Pancreas (tissue), 10 donors: ENCODE measurements around the gene RASL11B. TPM values are rescaled to one million over a fixed set of nuclear protein-coding genes. Genes with fewer than 3 reads are reported as not detected.

Experiments used
- ATAC-seq, 4 donors: fragments of 200-7000 bp; cut with Tn5 transposase; one replicate each; pipeline versions ENCODE4 v1.8.0 to v1.9.1; 2020; ENCODE audit warnings: mild to moderate bottlenecking in 4 of 4, moderate library complexity in 4 of 4
- DNase-seq, 6 donors: peaks; one replicate each; pipeline ENCODE4 v3.0.0-alpha.2; 2020
- FAIRE-seq: peaks from 2 replicates; lab custom pipeline; 2012; peaks lifted over from hg19 to GRCh38; lab: Jason Lieb, UNC
- H3K27ac ChIP-seq, 4 donors: fragments of 200-600 bp; sonication (generic); 1 replicate in 3 of 4; 2 replicates in 1 of 4; pipeline versions ENCODE4 v1.5.0 to v1.8.0; 2020
- H3K27me3 ChIP-seq, 4 donors: fragments of 200-600 bp; one replicate each; pipeline ENCODE4 v1.8.0; 2021
- H3K36me3 ChIP-seq, 3 donors: fragments of 200-600 bp; sonication (generic) in 1 of 3; one replicate each; pipeline versions ENCODE4 v1.5.0 to v1.8.0; 2020 to 2021
- H3K4me1 ChIP-seq, 3 donors: fragments of 200-600 bp; one replicate each; pipeline ENCODE4 v1.8.0; 2021
- H3K4me3 ChIP-seq, 4 donors: fragments of 200-600 bp; sonication (generic) in 2 of 4; one replicate each; pipeline versions ENCODE4 v1.5.0 to v1.8.0; 2020 to 2021
- H3K9me3 ChIP-seq, 4 donors: fragments of 200-600 bp; one replicate each; pipeline ENCODE4 v1.8.0; 2021
- WGBS, 2 donors: extraction: QIAGEN DNeasy Blood & Tissue Kit; methylation state at CpG; one replicate each; pipeline ENCODE4 v1.1.7; 2013; 5-methylcytosine and 5-hydroxymethylcytosine counted together
- intact Hi-C, 3 donors: fragments of 100-400 bp; cut with DNase I; formaldehyde crosslinking; loops; one replicate each; pipeline versions ENCODE4 v1.11.1 to v1.14.2; 2022
- polyA plus RNA-seq, 2 donors: library from polyadenylated mRNA; stranded (reverse); fragments of 200-250 nt; gene quantifications; one replicate each; pipeline ENCODE4 v1.2.3, GENCODE V29; 2013
- total RNA-seq, 6 donors: library from RNA; stranded (reverse); fragmentation: NEBNext Ultra II Directional in 4 of 6; extraction: Animal tissue kit (Norgen Biotek cat#: 25700) in 4 of 6; gene quantifications; one replicate each; pipeline versions ENCODE4 v1.2.1 to v1.2.4, GENCODE V29; 2021 to 2023
- TF ChIP-seq, protein P1 (sequence below), 4 donors: fragments of 200-600 bp; sonication (generic) in 3 of 4; IDR thresholded peaks; one replicate each; pipeline versions ENCODE4 v1.5.0 to v1.8.0; 2021; ENCODE audit warnings: antibody characterized with exemption in 4 of 4
- donor health status: healthy with polysubstance abuse.
- donor health status: DM: no; HTN: no; CAD: no; lungs with moderate emphysema.
- donor health status: DM: no; HTN: no; CAD: no.
- donor health status: control.
- donor health status: control.
- donor health status: Bipolar disorder and iron deficiency.
- donor health status: DM: yes; HTN: yes; CAD: no.
- donor health status: DM: no; HTN: no; CAD: no.
- donor health status: DM: no; HTN: no; CAD: no.
- donor health status: DM: yes; HTN: yes; CAD: no.

The RASL11B gene
- total and polyA plus RNA-seq, 8 donors, result 0.19 to 2.3 (median 0.66) TPM; not detected in 1

DNA sequence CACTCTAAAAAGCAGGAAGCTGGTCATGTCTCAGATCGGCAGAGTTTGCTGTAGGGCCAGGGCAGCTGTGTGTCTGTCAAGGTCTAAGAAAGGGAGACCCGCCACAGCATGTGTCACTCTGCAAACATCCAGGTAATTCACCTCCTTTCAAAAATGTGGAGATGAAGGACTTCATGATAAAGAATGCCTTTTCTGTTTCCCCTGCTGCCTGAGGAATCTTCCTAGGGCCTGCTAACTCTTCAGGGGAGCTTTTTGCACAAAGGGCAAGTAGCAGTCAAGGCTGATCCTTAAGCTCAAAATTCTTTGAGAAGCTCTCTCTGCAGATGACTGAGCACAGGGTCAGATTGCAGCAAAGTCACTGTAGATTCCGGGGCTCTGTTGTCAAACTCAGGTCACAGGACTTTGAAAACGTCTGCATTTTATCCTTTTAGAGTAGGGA is 21.1 kb downstream of the RASL11B start:
- Histone ChIP-seq H3K27ac (no peak overlapping the region), H3K4me1 (no peaks in the 10 kb centered on the region), H3K9me3 (no peaks in the 10 kb centered on the region), H3K4me3 (no peak overlapping the region), H3K36me3 (no peaks in the 10 kb centered on the region), H3K27me3 (no peaks in the 10 kb centered on the region)
- FAIRE-seq (no peak), ATAC-seq (no peak), DNase-seq (no peak)
- TF ChIP-seq, protein P1, sequence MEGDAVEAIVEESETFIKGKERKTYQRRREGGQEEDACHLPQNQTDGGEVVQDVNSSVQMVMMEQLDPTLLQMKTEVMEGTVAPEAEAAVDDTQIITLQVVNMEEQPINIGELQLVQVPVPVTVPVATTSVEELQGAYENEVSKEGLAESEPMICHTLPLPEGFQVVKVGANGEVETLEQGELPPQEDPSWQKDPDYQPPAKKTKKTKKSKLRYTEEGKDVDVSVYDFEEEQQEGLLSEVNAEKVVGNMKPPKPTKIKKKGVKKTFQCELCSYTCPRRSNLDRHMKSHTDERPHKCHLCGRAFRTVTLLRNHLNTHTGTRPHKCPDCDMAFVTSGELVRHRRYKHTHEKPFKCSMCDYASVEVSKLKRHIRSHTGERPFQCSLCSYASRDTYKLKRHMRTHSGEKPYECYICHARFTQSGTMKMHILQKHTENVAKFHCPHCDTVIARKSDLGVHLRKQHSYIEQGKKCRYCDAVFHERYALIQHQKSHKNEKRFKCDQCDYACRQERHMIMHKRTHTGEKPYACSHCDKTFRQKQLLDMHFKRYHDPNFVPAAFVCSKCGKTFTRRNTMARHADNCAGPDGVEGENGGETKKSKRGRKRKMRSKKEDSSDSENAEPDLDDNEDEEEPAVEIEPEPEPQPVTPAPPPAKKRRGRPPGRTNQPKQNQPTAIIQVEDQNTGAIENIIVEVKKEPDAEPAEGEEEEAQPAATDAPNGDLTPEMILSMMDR (IDR thresholded peaks at IDR 0.05), result no peak
- intact Hi-C loops, result no loop called here
- WGBS, 2 donors, result 76 to 80% methylated on average over 4 of the region's 4 CpGs

DNA sequence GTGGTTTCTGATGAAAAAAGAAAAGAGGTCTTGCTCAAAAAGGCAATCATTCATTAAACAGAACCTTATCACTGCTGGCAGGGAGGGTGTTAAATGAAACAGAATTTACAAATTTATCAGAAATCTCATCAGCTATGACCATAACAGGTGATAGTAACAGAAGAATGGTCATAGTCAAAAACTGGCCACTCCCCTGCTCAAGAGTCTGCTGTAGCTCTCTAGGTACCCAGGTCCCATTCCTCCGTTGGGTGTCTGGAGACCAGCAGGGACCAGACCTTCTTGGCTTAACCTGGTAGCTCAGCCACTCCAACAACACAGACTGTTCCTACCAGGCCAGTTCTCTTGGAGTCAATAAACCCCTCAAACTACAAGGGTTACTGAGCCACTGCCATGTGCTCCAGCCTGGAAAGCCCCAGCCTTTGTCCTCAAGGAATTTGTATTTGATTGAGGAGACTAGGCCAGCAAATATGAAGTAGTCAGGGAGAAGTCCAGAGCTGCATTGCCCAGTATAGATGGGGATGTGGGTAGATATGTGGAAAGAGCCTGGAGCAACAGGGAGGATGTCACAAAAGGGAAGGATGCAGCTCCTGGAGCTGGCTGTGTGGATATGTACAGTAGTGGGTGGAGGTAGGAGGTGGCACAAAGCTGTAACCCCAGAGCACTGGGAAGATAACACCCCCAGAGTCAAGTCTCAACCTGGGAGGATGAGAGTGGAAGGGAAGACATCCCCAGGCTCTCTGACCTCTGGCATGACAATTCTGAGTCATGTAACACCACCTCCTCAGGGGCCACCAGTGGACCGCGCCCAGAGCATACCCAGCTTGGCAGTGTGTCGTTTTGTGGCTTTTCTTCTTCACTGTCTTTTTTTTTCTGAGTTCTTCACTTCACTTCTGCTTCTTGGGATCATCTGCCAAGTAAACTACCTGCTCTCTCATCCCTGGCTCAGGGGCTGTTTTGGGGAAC is 21.9 kb downstream of the RASL11B start:
- no peak for ATAC-seq
- WGBS, 2 donors, result 93 to 96% methylated on average over 4 of the region's 4 CpGs
- intact Hi-C loops, result no loop called here

DNA sequence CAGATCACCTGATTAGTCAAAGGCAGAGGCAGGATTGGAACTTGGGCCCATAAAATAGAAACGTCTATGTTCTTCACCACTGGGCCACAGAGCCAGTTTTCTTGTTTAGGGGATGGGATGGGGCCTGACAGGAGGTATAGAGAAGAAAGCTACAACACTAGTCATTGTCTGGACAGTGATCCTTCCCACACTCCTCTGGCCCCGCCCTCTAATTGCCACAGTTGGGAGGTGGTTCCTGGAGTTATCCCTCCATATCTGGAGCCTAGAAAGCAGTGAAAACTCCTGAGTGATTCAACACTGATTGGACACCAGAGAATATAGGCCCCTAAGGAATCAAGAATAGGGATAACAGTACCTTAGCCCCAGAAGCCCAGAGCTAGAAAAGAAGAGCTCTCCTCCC is 22.9 kb downstream of the RASL11B start:
- WGBS, 2 donors, result 84 to 90% methylated on average over 2 of the region's 2 CpGs
- Histone ChIP-seq H3K4me1 (no peaks in the 10 kb centered on the region), H3K27ac (no peak overlapping the region), H3K27me3 (no peaks in the 10 kb centered on the region), H3K9me3 (no peaks in the 10 kb centered on the region), H3K4me3 (no peak overlapping the region), H3K36me3 (no peaks in the 10 kb centered on the region)
- FAIRE-seq (no peak), DNase-seq (no peak), ATAC-seq (no peak)
- intact Hi-C loops, result no loop called here
- TF ChIP-seq, protein P1 (IDR thresholded peaks at IDR 0.05), result no peak

More for the DNA sequence above, 21.9 kb downstream of the RASL11B start:
- Histone ChIP-seq H3K4me1 (no peaks in the 10 kb centered on the region), H3K36me3 (no peaks in the 10 kb centered on the region), H3K4me3 (no peak overlapping the region), H3K27me3 (no peaks in the 10 kb centered on the region), H3K27ac (no peak overlapping the region), H3K9me3 (no peaks in the 10 kb centered on the region)
- TF ChIP-seq, protein P1 (IDR thresholded peaks at IDR 0.05), result no peak
- FAIRE-seq (no peak), DNase-seq (no peak)

DNA sequence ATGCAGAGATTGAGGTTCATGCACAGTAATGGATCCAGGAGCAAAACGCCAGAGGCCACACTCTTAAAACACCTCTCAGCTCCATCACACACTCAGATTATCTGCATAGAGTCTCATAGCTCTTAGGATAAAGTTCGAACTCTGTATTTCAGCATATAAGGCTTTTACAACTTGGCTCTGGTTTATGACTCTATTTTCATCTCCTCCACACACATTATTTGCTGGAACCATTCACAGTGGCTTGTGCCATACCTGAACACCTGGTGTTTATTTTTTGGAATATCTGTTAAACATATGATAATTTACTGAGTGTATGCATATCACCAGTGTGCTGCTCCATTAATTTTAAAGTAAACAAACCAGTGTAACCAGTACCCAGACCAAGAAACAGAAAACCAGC is 27.2 kb downstream of the RASL11B start:
- H3K9me3 ChIP-seq, result no peaks in the 10 kb centered on the region
- ATAC-seq, result no peak
- intact Hi-C loops, result no loop called here
- DNase-seq, result no peak
- TF ChIP-seq, protein P1 (IDR thresholded peaks at IDR 0.05), result no peak
- H3K36me3 ChIP-seq, result no peaks in the 10 kb centered on the region
- no peak for FAIRE-seq
- no peak overlapping the region for H3K4me3 ChIP-seq
- H3K4me1 ChIP-seq, result no peaks in the 10 kb centered on the region
- H3K27ac ChIP-seq, result no peak overlapping the region
- no peaks in the 10 kb centered on the region for H3K27me3 ChIP-seq
- WGBS, 2 donors, result 92 to 94% methylated on average over 2 of the region's 2 CpGs
